Activated naive CD4-positive, alpha-beta T cell treated with Interleukin-2 at 50 U/mL for 16 hours (primary cell): Measurements from ENCODE around the gene NKAIN2.

Experiments used
- DNase-seq: peaks from one replicate; pipeline ENCODE4 v3.0.0-alpha.2; 2020

Gene NKAIN2

GRCh38 chr6:124870611-124871459, 1067.2 kb downstream of the NKAIN2 start:
- no peak for DNase-seq

GRCh38 chr6:124872361-124873065, 1068.8 kb downstream of the NKAIN2 start:
- DNase-seq = no peak

- no peak for DNase-seq
These were observed 1069.4 kb downstream of the NKAIN2 start for GRCh38 chr6:124873066-124873410.
